A673 (cell line): ENCODE results near the gene GMFB. TPM values are rescaled to one million over a fixed set of nuclear protein-coding genes. Genes with fewer than 3 reads are reported as not detected.
A peak's percentile ranks its signal among the peaks of the same experiment; 100 is the strongest.

ENCODE experiments used
- BruUV-seq: library from RNA; stranded (reverse); fragments of 400-500 nt; replicated peaks from 2 replicates; lab custom pipeline; 2021; lab: Mats Ljungman, UMichigan
- CTCF ChIA-PET: fragments of 300-600 bp; sonication (Branson Sonifier 250); formaldehyde crosslinking; loops from one replicate; lab custom pipeline; 2022; ENCODE audit warnings: antibody characterized with exemption; lab: Charles Lee
- POLR2A ChIA-PET: fragments of 300-600 bp; sonication (Branson Sonifier 250); formaldehyde crosslinking; loops from one replicate; lab custom pipeline; 2022; ENCODE audit warnings: antibody characterized with exemption; ENCODE audit not compliant: low non-redundant PET; lab: Charles Lee
- DNase-seq: peaks from one replicate; pipeline ENCODE4 v3.0.0-alpha.2; 2015; ENCODE audit warnings: low spot score
- H3K27ac ChIP-seq: fragments of 200-600 bp; sonication (generic); 2 replicates; pipeline ENCODE4 v1.5.1; 2016; ENCODE audit warnings: mixed run types, low read depth, mild to moderate bottlenecking, mixed read lengths, antibody characterized with exemption, low read length; ENCODE audit not compliant: poor library complexity, severe bottlenecking
- H3K27me3 ChIP-seq: fragments of 200-600 bp; sonication (generic); replicated peaks from 2 replicates; pipeline ENCODE4 v1.6.1; 2017; ENCODE audit warnings: mixed run types, low read depth, mild to moderate bottlenecking, mixed read lengths, antibody characterized with exemption, low read length; ENCODE audit not compliant: insufficient read depth, poor library complexity
- H3K36me3 ChIP-seq: fragments of 200-600 bp; sonication (generic); 2 replicates; pipeline ENCODE4 v1.6.1; 2016; ENCODE audit warnings: mixed run types, mild to moderate bottlenecking, mixed read lengths, antibody characterized with exemption, low read length; ENCODE audit not compliant: insufficient read depth, poor library complexity, severe bottlenecking
- H3K4me1 ChIP-seq: fragments of 200-600 bp; sonication (generic); 2 replicates; pipeline ENCODE4 v1.6.1; 2017; ENCODE audit warnings: mixed run types, mild to moderate bottlenecking, mixed read lengths, antibody characterized with exemption, low read length; ENCODE audit not compliant: insufficient read depth, poor library complexity, severe bottlenecking
- H3K4me3 ChIP-seq: fragments of 200-600 bp; sonication (generic); 2 replicates; pipeline ENCODE4 v1.5.1; 2016; ENCODE audit warnings: low read depth, mixed run types, mild to moderate bottlenecking, mixed read lengths, low read length; ENCODE audit not compliant: poor library complexity, severe bottlenecking
- H3K9me3 ChIP-seq: fragments of 200-600 bp; sonication (generic); 2 replicates; pipeline ENCODE4 v1.6.1; 2016; ENCODE audit warnings: mixed run types, low read depth, mild to moderate bottlenecking, mixed read lengths, antibody characterized with exemption, low read length; ENCODE audit not compliant: poor library complexity, severe bottlenecking
- CTCF ChIP-seq: fragments of 300-800, 200-600 bp; sonication (generic); conservative IDR thresholded peaks from 2 replicates; pipeline ENCODE4 v1.5.1; 2017; ENCODE audit warnings: low read depth, mild to moderate bottlenecking, antibody characterized with exemption, low read length, moderate library complexity, mixed read lengths
- EZH2 ChIP-seq: fragments of 200-600 bp; sonication (generic); IDR thresholded peaks from 2 replicates; pipeline ENCODE4 v1.6.1; 2017; ENCODE audit warnings: borderline replicate concordance, low read depth, mild to moderate bottlenecking, mixed read lengths, antibody characterized with exemption, low read length; ENCODE audit not compliant: poor library complexity, severe bottlenecking
- intact Hi-C: fragments of 100-400 bp; cut with micrococcal nuclease; formaldehyde crosslinking; loops from one replicate; pipeline ENCODE4 v1.10.0; 2022; ENCODE audit not compliant: unreplicated experiment
- total RNA-seq: library from RNA; stranded (reverse); gene quantifications from 2 replicates; pipeline ENCODE4 v1.2.3, GENCODE V29; 2021

Gene GMFB
- total RNA-seq, 1 experiment from 2014 or later: 76.8 TPM

- peak overlapping the region; percentile 60 for H3K27ac ChIP-seq
- BruUV-seq: no TSS peak
- H3K4me3 ChIP-seq: no peak overlapping the region
- peaks cover 10% of the 10 kb centered on the region for H3K36me3 ChIP-seq
- POLR2A ChIA-PET: no interaction called here
- CTCF ChIA-PET: no interaction called here
- intact Hi-C loops: no loop called here
- H3K27me3 ChIP-seq: no peaks in the 10 kb centered on the region
- H3K9me3 ChIP-seq: peaks cover 3% of the 10 kb centered on the region
- peak; percentile 94 for DNase-seq
- peaks cover 41% of the 10 kb centered on the region for H3K4me1 ChIP-seq
- TF ChIP-seq CTCF: no peak
- TF ChIP-seq EZH2: no peak
Observed at GRCh38 chr14:54472315-54472714, 16.5 kb downstream of the GMFB start.

DNA sequence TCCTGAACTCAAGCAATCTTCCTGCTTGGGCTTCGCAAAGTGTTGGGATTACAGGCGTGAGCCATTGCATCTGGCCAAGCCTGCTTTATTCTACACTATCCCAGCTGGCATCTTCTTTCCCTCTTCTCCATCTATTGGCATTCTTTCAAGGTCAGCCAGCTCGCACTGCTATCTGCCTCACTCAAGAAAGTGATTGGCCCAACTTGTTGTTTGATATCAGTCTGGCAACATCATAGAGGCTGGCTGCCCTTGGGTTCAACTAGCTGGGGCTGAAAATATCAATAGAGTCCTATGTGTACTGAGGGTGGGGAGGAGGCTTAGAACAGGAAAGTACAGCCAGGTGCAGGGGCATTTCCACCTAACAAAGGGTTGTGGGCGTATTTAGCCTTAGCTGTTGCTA lies 17.1 kb downstream of the GMFB start:
- Histone ChIP-seq H3K27ac (no peak overlapping the region), H3K36me3 (peaks cover 4% of the 10 kb centered on the region), H3K4me1 (peaks cover 41% of the 10 kb centered on the region), H3K27me3 (no peaks in the 10 kb centered on the region), H3K9me3 (peaks cover 8% of the 10 kb centered on the region), H3K4me3 (no peak overlapping the region)
- intact Hi-C loops: no loop called here
- DNase-seq: no peak
- ChIA-PET POLR2A (no interaction called here), CTCF (interaction anchor here (0.7 kb wide), 1 partner anchor 1041 kb away, joined by 6 read pairs; no protein-coding TSS in a partner anchor)
- BruUV-seq: no TSS peak
- TF ChIP-seq EZH2 (no peak), CTCF (no peak)

GRCh38 chr14:54470701-54471100 lies 18.1 kb downstream of the GMFB start:
- TF ChIP-seq CTCF: no peak
- no peak for TF ChIP-seq EZH2
- no TSS peak for BruUV-seq
- intact Hi-C loops: no loop called here
- POLR2A ChIA-PET: no interaction called here
- no peak overlapping the region for H3K4me3 ChIP-seq
- H3K27ac ChIP-seq: no peak overlapping the region
- CTCF ChIA-PET: no interaction called here
- no peaks in the 10 kb centered on the region for H3K27me3 ChIP-seq
- peaks cover 33% of the 10 kb centered on the region for H3K4me1 ChIP-seq
- H3K36me3 ChIP-seq: no peaks in the 10 kb centered on the region
- DNase-seq: no peak
- H3K9me3 ChIP-seq: peaks cover 8% of the 10 kb centered on the region
